Measurements from ENCODE around the gene HADH. TPM values are rescaled to one million over a fixed set of nuclear protein-coding genes. Genes with fewer than 3 reads are reported as not detected.
"Not testable (repeated sequence)": the region's sequence is repeated elsewhere in the genome, so short reads cannot be mapped to it uniquely, and the experiment has no call there.

Gene HADH
- total RNA-seq, 1 experiment from 2014 or later: 47.9 TPM

- Mint-ChIP-seq H3K9me3 (ENCODE audit: low read depth, unreplicated experiment) (peaks cover 2% of the 10 kb centered on the region), H3K4me1 (ENCODE audit: low read depth, unreplicated experiment) (peaks cover 16% of the 10 kb centered on the region), H3K4me3 (ENCODE audit: low read depth, unreplicated experiment) (no peak overlapping the region), H3K36me3 (ENCODE audit: insufficient read depth, unreplicated experiment) (no peaks in the 10 kb centered on the region), H3K27ac (ENCODE audit: unreplicated experiment) (peak overlapping the region; percentile 30), H3K27me3 (ENCODE audit: unreplicated experiment) (no peaks in the 10 kb centered on the region)
- TF ChIP-seq, protein P1, sequence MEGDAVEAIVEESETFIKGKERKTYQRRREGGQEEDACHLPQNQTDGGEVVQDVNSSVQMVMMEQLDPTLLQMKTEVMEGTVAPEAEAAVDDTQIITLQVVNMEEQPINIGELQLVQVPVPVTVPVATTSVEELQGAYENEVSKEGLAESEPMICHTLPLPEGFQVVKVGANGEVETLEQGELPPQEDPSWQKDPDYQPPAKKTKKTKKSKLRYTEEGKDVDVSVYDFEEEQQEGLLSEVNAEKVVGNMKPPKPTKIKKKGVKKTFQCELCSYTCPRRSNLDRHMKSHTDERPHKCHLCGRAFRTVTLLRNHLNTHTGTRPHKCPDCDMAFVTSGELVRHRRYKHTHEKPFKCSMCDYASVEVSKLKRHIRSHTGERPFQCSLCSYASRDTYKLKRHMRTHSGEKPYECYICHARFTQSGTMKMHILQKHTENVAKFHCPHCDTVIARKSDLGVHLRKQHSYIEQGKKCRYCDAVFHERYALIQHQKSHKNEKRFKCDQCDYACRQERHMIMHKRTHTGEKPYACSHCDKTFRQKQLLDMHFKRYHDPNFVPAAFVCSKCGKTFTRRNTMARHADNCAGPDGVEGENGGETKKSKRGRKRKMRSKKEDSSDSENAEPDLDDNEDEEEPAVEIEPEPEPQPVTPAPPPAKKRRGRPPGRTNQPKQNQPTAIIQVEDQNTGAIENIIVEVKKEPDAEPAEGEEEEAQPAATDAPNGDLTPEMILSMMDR (IDR thresholded peaks at IDR 0.05; ENCODE audit: unreplicated experiment): no peak
- intact Hi-C loops (cut with micrococcal nuclease; ENCODE audit: unreplicated experiment): no loop called here
- no TSS peak for BruUV-seq (replicated peaks)
- CTCF ChIA-PET: no interaction called here
- DNase-seq: no peak
Measured at GRCh38 chr4:108008721-108009120, 19.0 kb downstream of the HADH start.

GRCh38 chr4:108010167-108010566 lies 20.5 kb downstream of the HADH start:
- Mint-ChIP-seq H3K27ac (ENCODE audit: unreplicated experiment) (no peak overlapping the region), H3K27me3 (ENCODE audit: unreplicated experiment) (no peaks in the 10 kb centered on the region), H3K9me3 (ENCODE audit: low read depth, unreplicated experiment) (peaks cover 2% of the 10 kb centered on the region), H3K36me3 (ENCODE audit: insufficient read depth, unreplicated experiment) (no peaks in the 10 kb centered on the region), H3K4me1 (ENCODE audit: low read depth, unreplicated experiment) (peaks cover 16% of the 10 kb centered on the region), H3K4me3 (ENCODE audit: low read depth, unreplicated experiment) (no peak overlapping the region)
- BruUV-seq (replicated peaks): no TSS peak
- TF ChIP-seq, protein P1 (IDR thresholded peaks at IDR 0.05; ENCODE audit: unreplicated experiment): no peak
- no peak for DNase-seq
- CTCF ChIA-PET: no interaction called here
- intact Hi-C loops (cut with micrococcal nuclease; ENCODE audit: unreplicated experiment): no loop called here

- DNase-seq; H3K9me3 Mint-ChIP-seq (ENCODE audit: low read depth, unreplicated experiment); H3K36me3 Mint-ChIP-seq (ENCODE audit: insufficient read depth, unreplicated experiment); BruUV-seq (replicated peaks); H3K4me3 Mint-ChIP-seq (ENCODE audit: low read depth, unreplicated experiment); H3K27me3 Mint-ChIP-seq (ENCODE audit: unreplicated experiment); CTCF ChIA-PET; intact Hi-C loops (cut with micrococcal nuclease; ENCODE audit: unreplicated experiment): not testable (repeated sequence)
- Mint-ChIP-seq H3K4me1 (ENCODE audit: low read depth, unreplicated experiment) (peaks cover 16% of the 10 kb centered on the region), H3K27ac (ENCODE audit: unreplicated experiment) (peak overlapping the region; percentile 26)
Measured at GRCh38 chr4:108012382-108012781, 22.7 kb downstream of the HADH start.

GRCh38 chr4:108013327-108013726 lies 23.6 kb downstream of the HADH start:
- CTCF ChIA-PET: no interaction called here
- H3K4me1 Mint-ChIP-seq (ENCODE audit: low read depth, unreplicated experiment): peaks cover 13% of the 10 kb centered on the region
- no TSS peak for BruUV-seq (replicated peaks)

GRCh38 chr4:108013955-108014354 lies 24.3 kb downstream of the HADH start:
- no TSS peak for BruUV-seq (replicated peaks)
- Mint-ChIP-seq H3K27me3 (ENCODE audit: unreplicated experiment) (no peaks in the 10 kb centered on the region), H3K27ac (ENCODE audit: unreplicated experiment) (no peak overlapping the region), H3K36me3 (ENCODE audit: insufficient read depth, unreplicated experiment) (no peaks in the 10 kb centered on the region), H3K4me3 (ENCODE audit: low read depth, unreplicated experiment) (no peak overlapping the region), H3K4me1 (ENCODE audit: low read depth, unreplicated experiment) (peaks cover 7% of the 10 kb centered on the region), H3K9me3 (ENCODE audit: low read depth, unreplicated experiment) (peaks cover 2% of the 10 kb centered on the region)
- no peak for DNase-seq
- intact Hi-C loops (cut with micrococcal nuclease; ENCODE audit: unreplicated experiment): no loop called here
- TF ChIP-seq, protein P1 (IDR thresholded peaks at IDR 0.05; ENCODE audit: unreplicated experiment): no peak
- CTCF ChIA-PET: no interaction called here

More at GRCh38 chr4:108013327-108013726, 23.6 kb downstream of the HADH start:
- Mint-ChIP-seq H3K4me3 (ENCODE audit: low read depth, unreplicated experiment) (no peak overlapping the region), H3K27me3 (ENCODE audit: unreplicated experiment) (no peaks in the 10 kb centered on the region), H3K9me3 (ENCODE audit: low read depth, unreplicated experiment) (peaks cover 2% of the 10 kb centered on the region), H3K27ac (ENCODE audit: unreplicated experiment) (no peak overlapping the region), H3K36me3 (ENCODE audit: insufficient read depth, unreplicated experiment) (no peaks in the 10 kb centered on the region)
- no peak for DNase-seq
- TF ChIP-seq, protein P1 (IDR thresholded peaks at IDR 0.05; ENCODE audit: unreplicated experiment): no peak
- intact Hi-C loops (cut with micrococcal nuclease; ENCODE audit: unreplicated experiment): no loop called here

Measured in Calu3 (cell line).